GM21619 (cell line): ENCODE data around the gene PRCP.
"Not testable (repeated sequence)": the region's sequence is repeated elsewhere in the genome, so short reads cannot be mapped to it uniquely, and the experiment has no call there.

Source experiments
- ATAC-seq: cut with Tn5 transposase; IDR thresholded peaks from one replicate; pipeline ENCODE4 v1.9.1; 2021; ENCODE audit not compliant: unreplicated experiment

PRCP gene

GRCh38 chr11:82872377-82873150, 27.7 kb downstream of the PRCP start:
- ATAC-seq, result no peak

- no peak for ATAC-seq
Observed at GRCh38 chr11:82871646-82872045, 28.6 kb downstream of the PRCP start.

GRCh38 chr11:82869657-82870056, 30.6 kb downstream of the PRCP start:
- ATAC-seq, result no peak

- ATAC-seq, result peak; percentile 75
Observed at GRCh38 chr11:82867495-82868082, 32.6 kb downstream of the PRCP start.

- ATAC-seq, result no peak
Observed at GRCh38 chr11:82865841-82866240, 34.4 kb downstream of the PRCP start.

GRCh38 chr11:82864268-82864667, 36.0 kb downstream of the PRCP start:
- ATAC-seq, result no peak

- ATAC-seq, result no peak
Observed at GRCh38 chr11:82863209-82863608, 37.0 kb downstream of the PRCP start.

GRCh38 chr11:82862379-82862778, 37.9 kb downstream of the PRCP start:
- ATAC-seq, result no peak

GRCh38 chr11:82859750-82860149, 40.5 kb downstream of the PRCP start:
- ATAC-seq, result no peak

GRCh38 chr11:82858556-82859091, 41.6 kb downstream of the PRCP start:
- no peak for ATAC-seq

GRCh38 chr11:82858133-82858532, 42.1 kb downstream of the PRCP start:
- no peak for ATAC-seq

- no peak for ATAC-seq
Observed at GRCh38 chr11:82857145-82857544, 43.1 kb downstream of the PRCP start.

- no peak for ATAC-seq
Observed at GRCh38 chr11:82855616-82856015, 44.6 kb downstream of the PRCP start.

- ATAC-seq, result not testable (repeated sequence)
Observed at GRCh38 chr11:82854916-82855315, 45.3 kb downstream of the PRCP start.

GRCh38 chr11:82854242-82854641, 46.0 kb downstream of the PRCP start:
- no peak for ATAC-seq

GRCh38 chr11:82848829-82849228, 51.4 kb downstream of the PRCP start:
- ATAC-seq, result no peak

- no peak for ATAC-seq
Observed at GRCh38 chr11:82845356-82846353, 54.6 kb downstream of the PRCP start.

- no peak for ATAC-seq
Observed at GRCh38 chr11:82843057-82843795, 57.0 kb downstream of the PRCP start.

GRCh38 chr11:82842019-82842418, 58.2 kb downstream of the PRCP start:
- ATAC-seq, result no peak

GRCh38 chr11:82837650-82838049, 62.6 kb downstream of the PRCP start:
- ATAC-seq, result no peak

GRCh38 chr11:82832983-82833382, 67.2 kb downstream of the PRCP start:
- ATAC-seq, result no peak
